Panc1 (cell line): ENCODE measurements around the gene DSCAML1. TPM values are rescaled to one million over a fixed set of nuclear protein-coding genes. Genes with fewer than 3 reads are reported as not detected.
"Not testable (repeated sequence)": the region's sequence is repeated elsewhere in the genome, so short reads cannot be mapped to it uniquely, and the experiment has no call there.

Experiments used
- ATAC-seq: fragments of 200-7000 bp; cut with Tn5 transposase; 2 replicates; pipeline ENCODE4 v1.9.1; 2020; ENCODE audit warnings: mild to moderate bottlenecking, moderate library complexity
- BruUV-seq: library from RNA; stranded (reverse); fragments of 400-500 nt; replicated peaks from 2 replicates; lab custom pipeline; 2021; lab: Mats Ljungman, UMichigan
- CTCF ChIA-PET: fragments of 300-600 bp; sonication (Branson Sonifier 250); formaldehyde crosslinking; loops from one replicate; lab custom pipeline; 2022; ENCODE audit warnings: antibody characterized with exemption; lab: Charles Lee
- POLR2A ChIA-PET: fragments of 300-600 bp; sonication (Branson Sonifier 250); formaldehyde crosslinking; loops from one replicate; lab custom pipeline; 2022; ENCODE audit warnings: antibody characterized with exemption; lab: Charles Lee
- DNase-seq: peaks from one replicate; pipeline ENCODE4 v3.0.0-alpha.2; 2010; ENCODE audit warnings: low read depth, low spot score
- H3K27ac ChIP-seq: 2 replicates; pipeline ENCODE4 v1.5.1; 2011; ENCODE audit warnings: mild to moderate bottlenecking, low read length, inconsistent platforms
- H3K27me3 ChIP-seq: fragments of 200-500 bp; sonication (Bioruptor generic); 2 replicates; pipeline ENCODE4 v1.6.0; 2014; ENCODE audit warnings: low read length, inconsistent platforms; ENCODE audit not compliant: control insufficient read depth, insufficient read depth
- H3K36me3 ChIP-seq: fragments of 200-500 bp; sonication (Bioruptor generic); 2 replicates; pipeline ENCODE4 v1.5.1; 2014; ENCODE audit warnings: inconsistent platforms, mild to moderate bottlenecking, low read length, moderate library complexity; ENCODE audit not compliant: control insufficient read depth, insufficient read depth
- H3K4me1 ChIP-seq: 2 replicates; pipeline ENCODE4 v1.5.1; 2011; ENCODE audit warnings: inconsistent platforms, mild to moderate bottlenecking, low read length, moderate library complexity; ENCODE audit not compliant: control insufficient read depth, insufficient read depth
- H3K4me3 ChIP-seq, 2 experiments: 2 replicates each; pipeline ENCODE4 v1.5.1; 2011 to 2012; ENCODE audit warnings: low read depth in 2 of 2, low read length in 2 of 2, mild to moderate bottlenecking in 2 of 2, inconsistent platforms in 1 of 2, moderate library complexity in 1 of 2
- H3K9me3 ChIP-seq: fragments of 200-500 bp; sonication (Bioruptor generic); 2 replicates; pipeline ENCODE4 v1.5.1; 2014; ENCODE audit warnings: low read depth, mild to moderate bottlenecking, inconsistent platforms, low read length, moderate library complexity; ENCODE audit not compliant: control insufficient read depth, insufficient read depth
- POLR2AphosphoS5 ChIP-seq: IDR thresholded peaks from 2 replicates; pipeline ENCODE4 v1.6.1; 2012; ENCODE audit warnings: mild to moderate bottlenecking, low read depth, low read length, moderate library complexity
- REST ChIP-seq, 2 experiments: IDR thresholded peaks; 2 replicates each; pipeline ENCODE4 v1.6.1; 2011 to 2012; ENCODE audit warnings: low read depth in 2 of 2, control low read depth in 1 of 2, low read length in 1 of 2, mild to moderate bottlenecking in 1 of 2, moderate library complexity in 1 of 2; ENCODE audit not compliant: insufficient read depth in 1 of 2
- SIN3A ChIP-seq: IDR thresholded peaks from 2 replicates; pipeline ENCODE4 v1.6.1; 2012; ENCODE audit warnings: low read depth, mild to moderate bottlenecking, low read length, moderate library complexity, borderline replicate concordance; ENCODE audit not compliant: insufficient read depth
- TCF7L2 ChIP-seq: IDR thresholded peaks from 2 replicates; pipeline ENCODE4 v1.6.1; 2011; ENCODE audit warnings: mild to moderate bottlenecking, low read depth, low read length, inconsistent platforms
- in situ Hi-C: cut with HindIII; loops from 2 replicates; pipeline ENCODE4 v1.10.0; 2016; ENCODE audit warnings: low sequenced_read_pairs, low pct_unique_long_range_greater_than_20kb
- intact Hi-C: fragments of 100-400 bp; cut with micrococcal nuclease; formaldehyde crosslinking; loops from one replicate; pipeline ENCODE4 v1.10.0; 2022; ENCODE audit not compliant: unreplicated experiment
- total RNA-seq: library from RNA; stranded (reverse); gene quantifications from one replicate; pipeline ENCODE4 v1.2.1, GENCODE V29; 2021; ENCODE audit not compliant: unreplicated experiment
- TF ChIP-seq, protein P1 (sequence below): fragments of 450-650 bp; IDR thresholded peaks from 2 replicates; pipeline ENCODE4 v1.5.1; 2017; ENCODE audit warnings: mild to moderate bottlenecking

Gene DSCAML1
- total RNA-seq, 1 experiment from 2014 or later = 1.6 TPM

- ChIA-PET CTCF (interaction anchor here (0.6 to 1.7 kb wide), 3 partner anchors 132 to 388 kb away, joined by 3 to 8 read pairs (median 6); no protein-coding TSS in a partner anchor), POLR2A (no interaction called here)
- Histone ChIP-seq H3K9me3 (no peaks in the 10 kb centered on the region), H3K27ac (no peak overlapping the region), H3K4me1 (peaks cover 20% of the 10 kb centered on the region), H3K27me3 (no peaks in the 10 kb centered on the region), H3K4me3 (no peak overlapping the region), H3K36me3 (no peaks in the 10 kb centered on the region)
- no peak for DNase-seq
- TF ChIP-seq TCF7L2 (no peak), SIN3A (no peak), POLR2AphosphoS5 (no peak), REST (IDR thresholded peaks at IDR 0.05; ENCODE audit: insufficient read depth in 1 of 2, low read depth in 2 of 2, low read length in 1 of 2) (no peak)
- TF ChIP-seq, protein P1, sequence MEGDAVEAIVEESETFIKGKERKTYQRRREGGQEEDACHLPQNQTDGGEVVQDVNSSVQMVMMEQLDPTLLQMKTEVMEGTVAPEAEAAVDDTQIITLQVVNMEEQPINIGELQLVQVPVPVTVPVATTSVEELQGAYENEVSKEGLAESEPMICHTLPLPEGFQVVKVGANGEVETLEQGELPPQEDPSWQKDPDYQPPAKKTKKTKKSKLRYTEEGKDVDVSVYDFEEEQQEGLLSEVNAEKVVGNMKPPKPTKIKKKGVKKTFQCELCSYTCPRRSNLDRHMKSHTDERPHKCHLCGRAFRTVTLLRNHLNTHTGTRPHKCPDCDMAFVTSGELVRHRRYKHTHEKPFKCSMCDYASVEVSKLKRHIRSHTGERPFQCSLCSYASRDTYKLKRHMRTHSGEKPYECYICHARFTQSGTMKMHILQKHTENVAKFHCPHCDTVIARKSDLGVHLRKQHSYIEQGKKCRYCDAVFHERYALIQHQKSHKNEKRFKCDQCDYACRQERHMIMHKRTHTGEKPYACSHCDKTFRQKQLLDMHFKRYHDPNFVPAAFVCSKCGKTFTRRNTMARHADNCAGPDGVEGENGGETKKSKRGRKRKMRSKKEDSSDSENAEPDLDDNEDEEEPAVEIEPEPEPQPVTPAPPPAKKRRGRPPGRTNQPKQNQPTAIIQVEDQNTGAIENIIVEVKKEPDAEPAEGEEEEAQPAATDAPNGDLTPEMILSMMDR = no peak
- ATAC-seq = no peak
- intact Hi-C loops = no loop called here
- in situ Hi-C loops = loop anchor here (25.0 kb wide), 1 partner anchor 377 kb away; no protein-coding TSS in a partner anchor
- BruUV-seq = no TSS peak
These were observed 17.3 kb upstream of the DSCAML1 start for GRCh38 chr11:117814204-117814765.

DNA sequence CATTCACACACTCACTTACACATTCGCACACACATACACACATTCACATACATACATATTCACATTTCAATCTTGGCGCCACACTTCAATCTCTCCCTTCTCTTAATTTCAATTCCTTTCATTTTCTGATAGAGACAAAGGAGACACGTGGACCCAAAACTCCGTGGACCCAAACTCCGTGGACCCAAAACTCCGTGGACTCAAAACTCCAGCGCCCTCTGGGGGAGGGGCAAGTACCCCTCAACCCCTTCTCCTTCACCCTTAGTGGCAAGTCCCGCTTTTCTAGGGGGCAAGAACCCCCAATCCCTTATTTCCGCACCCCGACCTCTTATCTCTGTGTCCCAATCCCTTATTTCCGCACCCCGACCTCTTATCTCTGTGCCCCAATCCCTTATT is 13.0 kb upstream of the DSCAML1 start:
- H3K27ac ChIP-seq, POLR2A ChIA-PET, H3K36me3 ChIP-seq, H3K4me1 ChIP-seq, H3K27me3 ChIP-seq, intact Hi-C loops, H3K9me3 ChIP-seq, DNase-seq, BruUV-seq, H3K4me3 ChIP-seq, ATAC-seq: not testable (repeated sequence)
- in situ Hi-C loops = loop anchor here (25.0 kb wide), 1 partner anchor 373 kb away; no protein-coding TSS in a partner anchor
- CTCF ChIA-PET = interaction anchor here (0.8 to 3.4 kb wide), 5 partner anchors 7 to 384 kb away, joined by 4 to 50 read pairs (median 9); no protein-coding TSS in a partner anchor
